IgD-negative memory B cell (primary cell): Measurements from ENCODE around the gene SVIL. TPM values are rescaled to one million over a fixed set of nuclear protein-coding genes. Genes with fewer than 3 reads are reported as not detected.
"Not testable (repeated sequence)": the region's sequence is repeated elsewhere in the genome, so short reads cannot be mapped to it uniquely, and the experiment has no call there.

Experiments used
- H3K27ac Mint-ChIP-seq, 3 donors: one replicate each; pipeline ENCODE4 v1.8.0; 2020 to 2022; ENCODE audit warnings: mild to moderate bottlenecking in 3 of 3, mixed read lengths in 3 of 3, moderate library complexity in 1 of 3
- H3K27me3 Mint-ChIP-seq: one replicate; pipeline ENCODE4 v1.8.0; 2021; ENCODE audit warnings: mixed read lengths
- H3K36me3 Mint-ChIP-seq: one replicate; pipeline ENCODE4 v1.8.0; 2020; ENCODE audit warnings: mild to moderate bottlenecking, mixed read lengths
- H3K4me1 Mint-ChIP-seq, 3 donors: one replicate each; pipeline ENCODE4 v1.8.0; 2020 to 2022; ENCODE audit warnings: mixed read lengths in 3 of 3, mild to moderate bottlenecking in 1 of 3
- H3K4me3 Mint-ChIP-seq, 4 donors: one replicate each; pipeline ENCODE4 v1.8.0; 2020 to 2022; ENCODE audit warnings: mild to moderate bottlenecking in 4 of 4, mixed read lengths in 4 of 4, moderate library complexity in 3 of 4
- H3K9me3 Mint-ChIP-seq, 3 donors: one replicate each; pipeline ENCODE4 v1.8.0; 2020 to 2021; ENCODE audit warnings: mixed read lengths in 3 of 3, mild to moderate bottlenecking in 1 of 3
- polyA plus RNA-seq: library from polyadenylated mRNA; unstranded; fragments of 300-500 nt; fragmentation: Illumina TruSeq; gene quantifications from one replicate; pipeline ENCODE4 v1.2.3, GENCODE V29; 2021

Gene SVIL
- polyA plus RNA-seq, 1 donor from 2014 or later = 2.6 TPM

DNA sequence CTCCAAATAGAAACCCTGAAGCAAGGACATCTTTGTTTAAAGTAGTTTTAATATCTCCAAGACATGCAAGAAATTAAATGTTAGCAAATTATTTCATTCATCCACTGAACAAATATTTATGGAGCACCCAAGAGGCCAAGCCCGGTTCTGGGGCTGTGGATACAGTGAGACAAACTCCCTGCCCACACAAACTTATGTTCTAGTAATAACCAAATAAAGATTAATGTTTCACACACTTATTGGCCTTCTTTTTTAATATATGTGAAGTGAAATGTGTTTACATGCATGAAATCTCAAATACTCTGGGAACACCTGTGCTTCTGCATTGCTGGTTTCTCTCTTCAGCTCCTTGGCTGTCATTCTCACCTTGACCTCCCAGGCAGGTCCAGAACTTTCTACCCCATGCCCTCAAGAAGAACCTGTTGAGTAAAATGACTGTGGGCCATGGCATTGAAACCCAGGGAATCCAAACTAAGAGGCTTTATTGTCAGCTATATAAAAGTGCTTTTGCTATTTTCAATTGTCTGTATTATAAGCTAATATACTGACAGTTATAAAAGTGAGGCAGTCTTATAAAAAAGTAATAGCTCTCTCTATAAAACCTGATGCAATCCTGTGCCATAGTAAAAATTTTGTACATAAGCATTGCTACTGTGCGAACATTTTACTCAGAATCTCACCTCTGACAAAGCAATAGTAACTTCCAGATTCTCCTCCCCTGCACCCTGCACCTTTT is 43.7 kb downstream of the SVIL start:
- Mint-ChIP-seq H3K4me1 (peaks cover 0 to 5% (median 4%) of the 10 kb centered on the region in 3 donors), H3K9me3 (peaks cover 0 to 2% (median 0%) of the 10 kb centered on the region in 3 donors), H3K27ac (no peak overlapping the region), H3K4me3 (no peak overlapping the region), H3K27me3 (peaks cover 8% of the 10 kb centered on the region), H3K36me3 (no peaks in the 10 kb centered on the region)

DNA sequence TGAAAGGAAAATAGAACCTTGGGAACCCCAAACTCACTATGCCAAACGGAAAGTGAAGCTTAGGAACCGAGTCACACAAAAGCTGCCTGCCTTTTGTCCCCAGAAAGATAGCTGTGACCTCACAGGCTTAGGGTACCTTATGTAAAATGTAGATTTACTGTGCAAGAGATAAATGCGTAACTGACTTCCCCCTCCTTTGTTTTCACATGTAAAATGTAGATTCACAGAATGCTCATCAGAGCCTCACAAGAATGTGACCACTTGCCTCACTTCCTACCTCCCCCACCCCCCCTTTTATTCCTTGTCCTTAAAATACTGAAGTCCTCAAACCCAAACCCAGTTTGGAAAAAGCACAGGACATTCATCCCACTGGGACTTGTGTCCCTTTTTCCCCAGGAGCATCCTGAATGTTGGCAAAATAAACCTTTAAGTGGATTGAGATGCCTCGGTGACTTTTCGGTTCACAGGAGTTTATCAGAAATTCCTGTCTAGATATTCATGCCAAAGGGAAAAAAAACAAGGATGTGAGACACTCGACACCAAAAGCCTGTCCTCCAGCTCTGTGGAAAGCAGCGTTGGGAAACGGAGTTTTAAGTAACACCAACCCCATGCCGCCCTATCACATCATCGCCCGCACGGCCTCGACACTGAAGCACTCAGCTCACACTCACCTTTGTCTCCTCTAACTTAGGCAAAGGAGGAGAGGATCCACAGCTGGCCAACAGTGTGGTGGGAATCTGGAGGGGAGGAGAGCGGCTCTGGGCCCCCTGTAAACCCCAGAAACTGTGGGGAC is 45.9 kb downstream of the SVIL start:
- Mint-ChIP-seq H3K4me1 (peaks cover 0 to 5% (median 4%) of the 10 kb centered on the region in 3 donors), H3K36me3 (no peaks in the 10 kb centered on the region), H3K4me3 (no peak overlapping the region), H3K27me3 (peaks cover 8% of the 10 kb centered on the region), H3K27ac (no peak overlapping the region), H3K9me3 (no peaks in the 10 kb centered on the region)

DNA sequence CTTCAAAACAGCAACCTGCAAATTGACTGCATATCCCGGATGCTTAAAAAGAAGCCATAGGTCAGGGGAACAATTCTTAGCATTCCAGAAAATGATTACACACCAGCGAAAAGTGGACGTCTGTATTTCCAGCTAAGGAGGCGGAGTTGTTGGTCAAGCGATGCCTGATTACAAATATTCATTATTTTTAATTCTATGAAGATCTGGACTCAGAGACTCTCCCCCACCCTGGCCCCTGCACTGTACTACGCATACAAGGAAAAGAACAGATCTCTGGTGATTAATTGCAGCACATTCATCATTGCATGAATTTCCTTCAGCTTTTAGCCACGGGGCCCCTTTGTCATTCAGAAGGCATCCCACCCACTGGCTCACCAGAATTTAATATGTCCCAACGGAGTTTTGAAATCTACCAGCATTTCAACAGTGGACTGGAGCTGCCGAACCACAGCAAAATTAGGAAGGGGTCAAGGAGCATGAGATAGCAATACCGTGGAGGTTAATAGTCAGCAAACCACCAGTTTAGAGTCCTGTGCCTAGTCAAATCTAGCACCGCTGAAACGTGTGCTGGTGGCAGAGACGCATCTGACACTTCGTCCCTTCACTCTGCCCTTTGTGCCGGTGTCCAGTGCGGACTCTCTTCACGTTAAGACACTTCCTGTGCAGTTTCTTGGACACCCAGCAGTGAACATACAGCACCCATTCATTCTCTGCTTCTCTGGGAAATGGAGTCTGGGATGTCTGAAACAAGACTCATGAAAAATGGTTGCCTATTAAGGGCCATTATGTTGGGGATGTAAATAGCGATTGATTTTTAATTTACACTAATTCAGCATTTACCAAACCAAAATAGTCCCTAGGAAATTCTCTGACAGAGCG is 46.8 kb downstream of the SVIL start:
- H3K27ac Mint-ChIP-seq = not testable (repeated sequence)

DNA sequence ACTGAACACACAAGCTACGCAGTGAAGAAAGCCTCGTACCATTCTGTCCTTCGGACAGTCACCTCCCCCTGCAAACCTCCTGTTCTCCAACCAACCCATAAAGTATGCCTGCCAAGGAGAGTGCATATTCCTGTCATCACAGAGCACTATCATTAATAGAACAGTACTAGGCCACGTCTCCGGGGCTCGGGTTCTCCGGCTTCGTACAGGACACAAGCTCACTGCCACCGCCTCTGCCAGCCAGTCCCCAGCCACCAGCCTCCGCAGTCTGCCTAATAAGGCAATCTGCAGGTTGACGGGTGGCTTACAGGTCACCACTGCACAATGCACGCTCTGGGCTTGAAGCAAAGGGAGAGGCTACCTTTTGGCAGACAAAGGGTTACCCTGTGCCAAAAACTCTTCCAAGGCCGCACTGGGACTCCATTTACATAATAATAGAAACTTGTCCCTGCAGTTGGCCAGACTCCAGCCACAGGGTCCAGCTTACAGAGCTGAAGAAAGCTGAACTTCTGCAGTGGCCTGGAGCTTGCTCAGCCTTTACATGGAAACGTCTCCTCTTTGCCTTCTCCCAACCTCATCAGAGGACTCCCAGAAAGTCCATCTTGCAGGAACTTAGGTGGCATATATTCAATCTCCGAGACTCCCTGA is 47.5 kb downstream of the SVIL start:
- H3K27me3 Mint-ChIP-seq, H3K9me3 Mint-ChIP-seq, H3K27ac Mint-ChIP-seq: not testable (repeated sequence)

More for the DNA sequence above, 46.8 kb downstream of the SVIL start:
- H3K4me1 Mint-ChIP-seq, H3K36me3 Mint-ChIP-seq, H3K9me3 Mint-ChIP-seq, H3K27me3 Mint-ChIP-seq, H3K4me3 Mint-ChIP-seq: not testable (repeated sequence)

DNA sequence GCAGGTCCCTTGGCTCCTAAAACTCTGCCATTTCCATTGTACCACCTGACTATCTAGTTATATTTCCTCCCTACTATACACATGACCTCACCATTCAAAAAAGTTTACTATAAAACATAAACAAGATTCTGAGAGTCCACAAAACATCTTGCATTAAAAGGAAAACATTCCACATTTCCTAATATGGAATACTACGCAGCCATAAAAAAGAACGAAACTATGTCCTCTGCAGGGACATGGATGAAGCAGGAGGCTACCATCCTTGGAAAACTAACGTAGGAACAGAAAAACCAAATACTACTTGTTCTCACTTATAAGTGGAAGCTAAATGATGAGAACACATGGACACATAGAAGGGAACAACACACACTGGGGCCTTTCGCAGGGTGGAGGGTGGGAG is 48.3 kb downstream of the SVIL start:
- Mint-ChIP-seq H3K9me3 (no peaks in the 10 kb centered on the region), H3K27me3 (peaks cover 7% of the 10 kb centered on the region), H3K4me3 (no peak overlapping the region), H3K36me3 (no peaks in the 10 kb centered on the region), H3K4me1 (peaks cover 0 to 5% (median 4%) of the 10 kb centered on the region in 3 donors), H3K27ac (no peak overlapping the region)

More for the DNA sequence above, 47.5 kb downstream of the SVIL start:
- not testable (repeated sequence) for H3K4me3 Mint-ChIP-seq, H3K36me3 Mint-ChIP-seq, H3K4me1 Mint-ChIP-seq

DNA sequence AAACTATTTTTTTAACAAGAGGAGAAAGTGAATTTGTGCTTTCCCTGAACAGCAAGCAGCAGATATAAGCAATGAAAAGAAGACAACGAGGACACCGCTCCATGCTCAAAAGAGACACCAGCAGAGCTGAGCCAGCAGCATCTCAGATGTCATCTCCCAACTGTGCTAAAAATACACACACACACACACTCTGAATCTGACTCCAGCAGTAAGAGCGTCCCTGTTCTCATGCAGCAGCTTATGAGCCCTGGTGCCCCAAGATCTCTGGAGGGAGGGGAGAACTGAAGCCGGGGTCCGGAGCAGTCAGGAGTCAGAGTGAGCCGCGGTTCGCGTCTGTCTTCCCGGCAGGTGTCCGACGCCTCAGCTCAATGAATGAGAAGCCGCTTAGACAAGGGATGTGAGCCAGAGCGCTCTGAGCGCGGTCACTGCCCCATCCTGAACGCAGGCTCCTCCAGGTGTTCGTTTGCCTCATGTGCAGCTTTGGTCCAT is 49.2 kb downstream of the SVIL start:
- Mint-ChIP-seq H3K9me3 (no peaks in the 10 kb centered on the region), H3K4me3 (no peak overlapping the region), H3K4me1 (peaks cover 0 to 1% (median under 1%) of the 10 kb centered on the region in 3 donors), H3K27ac (no peak overlapping the region), H3K27me3 (peaks cover 4% of the 10 kb centered on the region), H3K36me3 (no peaks in the 10 kb centered on the region)

DNA sequence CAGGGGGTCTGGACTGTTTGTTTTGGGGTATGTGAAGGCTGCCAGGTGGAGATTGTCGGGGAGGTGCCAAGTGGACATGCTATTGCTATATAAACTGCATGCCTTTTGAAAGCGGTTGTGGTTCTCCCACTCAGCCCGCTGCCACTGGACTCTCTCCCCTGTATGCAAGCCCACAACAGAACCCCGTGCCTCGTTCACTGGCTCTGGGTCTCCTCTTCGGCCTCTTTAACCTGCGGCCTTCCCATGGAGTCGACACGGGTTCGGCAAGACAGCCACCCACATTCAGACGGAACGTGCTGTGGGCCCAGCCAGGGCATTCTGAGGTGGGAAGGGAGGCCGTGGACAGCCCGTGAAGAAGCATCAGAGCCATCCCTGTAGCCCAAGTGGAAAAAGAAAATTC is 50.3 kb downstream of the SVIL start:
- no peaks in the 10 kb centered on the region for H3K4me1 Mint-ChIP-seq
- H3K4me3 Mint-ChIP-seq = no peak overlapping the region
- no peaks in the 10 kb centered on the region for H3K9me3 Mint-ChIP-seq
- H3K36me3 Mint-ChIP-seq = no peaks in the 10 kb centered on the region
- no peak overlapping the region for H3K27ac Mint-ChIP-seq
- no peaks in the 10 kb centered on the region for H3K27me3 Mint-ChIP-seq

DNA sequence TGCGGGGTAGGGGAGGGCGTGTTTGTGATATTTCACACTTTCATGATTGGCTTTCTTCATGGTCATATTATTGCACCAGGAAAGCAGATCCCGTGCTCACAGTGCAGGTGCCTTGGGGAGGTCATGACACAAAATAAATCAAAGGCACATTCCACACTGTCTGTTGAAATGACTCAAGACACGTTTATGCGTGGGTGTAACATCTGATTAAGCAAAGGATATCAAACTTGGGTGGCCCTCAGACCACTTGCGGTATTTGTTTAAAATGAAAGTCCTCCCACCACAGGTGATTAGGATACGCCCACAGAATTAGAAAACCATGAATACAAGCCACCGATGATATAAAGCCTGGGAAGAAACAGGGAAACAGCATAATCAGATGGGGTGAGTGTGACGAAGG is 51.1 kb downstream of the SVIL start:
- Mint-ChIP-seq H3K4me1 (no peaks in the 10 kb centered on the region), H3K9me3 (no peaks in the 10 kb centered on the region), H3K27ac (no peak overlapping the region), H3K27me3 (no peaks in the 10 kb centered on the region), H3K36me3 (no peaks in the 10 kb centered on the region), H3K4me3 (peak overlapping the region in 1 of 4 donors; percentile 2)

DNA sequence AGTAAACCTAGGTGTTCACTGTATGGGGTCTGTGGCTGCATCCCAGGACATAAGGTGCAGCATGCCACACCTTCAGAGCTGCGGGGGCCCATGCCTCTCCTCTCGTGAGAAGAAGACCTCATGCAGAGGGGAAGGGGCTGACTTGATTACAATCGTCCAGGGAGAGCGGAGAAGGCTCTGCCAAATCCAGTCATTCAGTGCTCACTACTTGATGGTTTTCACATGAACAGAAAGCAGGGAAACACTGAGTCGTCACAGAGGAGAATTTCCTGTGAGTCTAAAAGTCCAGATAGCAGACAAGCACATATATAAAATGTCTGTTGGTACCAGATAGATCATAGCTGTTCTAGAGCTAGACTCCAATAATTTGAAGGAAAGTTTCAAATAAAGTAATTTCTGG is 52.0 kb downstream of the SVIL start:
- not testable (repeated sequence) for H3K27me3 Mint-ChIP-seq

DNA sequence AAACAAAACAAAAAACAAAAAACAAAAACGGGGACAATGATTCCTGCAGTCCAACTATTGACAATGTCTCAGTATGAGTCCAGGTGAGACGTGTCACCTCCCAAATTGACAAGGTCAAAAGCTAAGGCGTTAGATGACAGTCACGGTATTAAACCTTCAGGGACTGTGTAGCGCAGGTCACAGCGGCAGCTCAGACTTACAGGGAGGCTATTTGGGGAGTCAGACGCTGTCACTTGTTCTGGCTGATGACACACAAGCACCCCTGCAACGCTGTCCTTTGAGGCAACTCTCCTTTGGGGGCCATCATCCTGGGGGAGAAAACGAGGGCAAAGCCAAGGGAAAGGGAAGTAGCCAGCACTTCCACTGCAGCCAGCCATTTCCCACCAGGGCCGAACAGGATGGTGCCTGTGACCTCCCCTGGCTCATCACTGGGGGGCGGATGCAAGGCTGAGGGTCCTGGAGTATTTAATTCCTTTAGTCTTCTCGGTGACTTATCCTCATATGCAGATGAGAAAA is 55.3 kb downstream of the SVIL start:
- Mint-ChIP-seq H3K4me1 (no peaks in the 10 kb centered on the region), H3K27me3 (no peaks in the 10 kb centered on the region), H3K9me3 (no peaks in the 10 kb centered on the region)

More for the DNA sequence above, 52.0 kb downstream of the SVIL start:
- not testable (repeated sequence) for H3K36me3 Mint-ChIP-seq, H3K4me1 Mint-ChIP-seq, H3K4me3 Mint-ChIP-seq, H3K9me3 Mint-ChIP-seq, H3K27ac Mint-ChIP-seq

DNA sequence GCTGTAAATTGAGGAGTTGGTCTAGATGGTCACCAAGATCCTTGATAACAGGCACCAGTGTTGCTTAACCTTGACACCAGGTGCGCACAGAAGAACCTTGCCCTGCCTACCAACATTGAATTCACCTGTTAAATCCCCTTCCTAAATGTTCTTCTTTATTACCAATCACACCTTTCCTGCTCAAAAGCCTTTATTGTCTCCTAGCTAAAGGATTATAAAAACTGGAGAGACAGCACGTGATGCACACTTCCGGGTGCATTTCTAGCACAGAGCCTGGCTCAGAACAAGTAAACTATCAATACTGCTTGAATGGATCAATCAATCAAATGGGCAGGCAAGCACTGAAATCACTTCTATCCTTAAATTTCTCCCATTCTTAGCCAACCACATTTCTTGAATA is 56.3 kb downstream of the SVIL start:
- H3K9me3 Mint-ChIP-seq = no peaks in the 10 kb centered on the region
- no peak overlapping the region for H3K4me3 Mint-ChIP-seq
- no peaks in the 10 kb centered on the region for H3K4me1 Mint-ChIP-seq
- H3K36me3 Mint-ChIP-seq = no peaks in the 10 kb centered on the region
- no peaks in the 10 kb centered on the region for H3K27me3 Mint-ChIP-seq
- no peak overlapping the region for H3K27ac Mint-ChIP-seq

More for the DNA sequence above, 55.3 kb downstream of the SVIL start:
- H3K27ac Mint-ChIP-seq = no peak overlapping the region
- H3K4me3 Mint-ChIP-seq = no peak overlapping the region
- H3K36me3 Mint-ChIP-seq = no peaks in the 10 kb centered on the region

DNA sequence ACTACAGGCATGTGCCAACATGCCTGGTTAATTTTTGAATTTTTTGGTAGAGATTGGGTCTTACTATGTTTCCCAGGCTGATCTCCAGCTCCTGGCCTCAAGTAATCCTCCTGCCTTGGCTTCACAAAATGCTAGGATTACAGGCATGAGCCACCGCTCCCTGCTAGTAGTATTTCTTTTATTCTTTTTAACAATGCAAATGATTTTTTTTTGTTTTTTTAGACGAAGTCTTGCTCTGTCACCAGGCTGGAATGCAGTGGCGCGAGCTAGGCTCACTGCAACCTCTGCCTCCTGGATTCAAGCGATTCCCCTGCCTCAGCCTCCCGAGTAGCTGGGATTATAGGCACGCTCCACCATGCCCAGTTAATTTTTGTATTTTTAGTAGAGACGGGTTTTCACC is 58.1 kb downstream of the SVIL start:
- no peak overlapping the region for H3K27ac Mint-ChIP-seq
- no peaks in the 10 kb centered on the region for H3K36me3 Mint-ChIP-seq
- H3K4me3 Mint-ChIP-seq = no peak overlapping the region
- H3K9me3 Mint-ChIP-seq = no peaks in the 10 kb centered on the region
- no peaks in the 10 kb centered on the region for H3K27me3 Mint-ChIP-seq
- H3K4me1 Mint-ChIP-seq = no peaks in the 10 kb centered on the region

DNA sequence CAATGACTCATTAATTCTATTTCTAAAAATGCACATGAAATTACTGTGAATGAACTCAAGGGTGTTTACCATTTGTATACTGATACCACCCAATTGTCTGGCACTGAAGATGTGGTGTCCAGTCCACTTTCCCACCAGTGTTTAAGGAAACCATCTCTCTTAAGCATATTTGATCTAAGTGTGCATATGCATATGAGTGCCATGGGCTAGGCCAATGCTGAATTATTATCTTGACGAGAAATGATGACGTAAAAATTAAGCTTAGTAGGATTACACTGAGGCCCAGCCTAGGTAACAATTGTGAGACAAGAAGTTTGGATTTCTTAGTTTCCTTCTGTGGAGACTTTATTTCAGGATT is 59.7 kb downstream of the SVIL start:
- no peaks in the 10 kb centered on the region for H3K4me1 Mint-ChIP-seq
- no peaks in the 10 kb centered on the region for H3K9me3 Mint-ChIP-seq
- no peak overlapping the region for H3K27ac Mint-ChIP-seq
- no peak overlapping the region for H3K4me3 Mint-ChIP-seq
- no peaks in the 10 kb centered on the region for H3K27me3 Mint-ChIP-seq
- H3K36me3 Mint-ChIP-seq = no peaks in the 10 kb centered on the region

DNA sequence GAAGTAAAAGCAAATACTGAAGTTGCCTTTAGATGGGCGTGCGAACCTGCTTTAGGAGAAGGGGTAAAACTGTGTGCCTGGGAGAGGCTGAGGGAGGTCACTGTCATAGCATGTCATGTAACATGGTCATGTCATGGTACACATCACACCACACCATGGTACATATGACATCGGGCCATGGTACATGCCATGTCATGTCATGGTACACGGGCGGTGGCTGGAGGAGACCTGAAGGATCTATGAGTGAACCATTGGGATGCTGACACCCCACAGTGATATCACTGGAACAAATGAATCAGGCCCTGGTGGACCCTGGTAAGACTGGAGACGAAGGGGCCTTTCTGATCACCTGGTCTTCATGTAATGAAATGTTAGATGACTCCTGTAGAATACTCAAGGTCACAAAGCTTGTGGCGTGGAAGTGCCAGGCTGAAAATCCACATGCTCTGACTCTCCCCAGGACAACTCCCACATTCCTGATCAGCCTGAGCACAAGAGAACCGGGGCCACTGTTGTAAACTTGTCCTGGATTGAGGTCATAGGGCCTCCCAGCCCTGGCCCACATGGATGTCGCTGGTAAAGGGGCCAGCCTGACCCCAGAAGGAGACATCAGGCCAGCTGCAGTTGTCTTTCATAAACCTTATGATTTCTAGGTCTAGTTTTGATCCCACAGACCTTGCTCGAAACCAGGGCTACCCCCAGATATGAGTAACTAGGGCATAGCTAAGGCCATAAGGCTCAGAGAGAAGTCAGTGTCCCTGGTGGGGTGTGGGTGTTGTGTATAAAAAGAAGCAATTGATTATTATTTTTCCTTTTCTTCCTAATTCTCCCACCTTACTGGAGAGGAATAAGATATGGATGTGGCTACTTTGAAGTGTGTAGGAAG is 60.3 kb downstream of the SVIL start:
- not testable (repeated sequence) for H3K9me3 Mint-ChIP-seq, H3K4me1 Mint-ChIP-seq, H3K36me3 Mint-ChIP-seq, H3K27me3 Mint-ChIP-seq, H3K4me3 Mint-ChIP-seq
- H3K27ac Mint-ChIP-seq = peak overlapping the region in 1 of 3 donors; percentile 85
